Activated naive CD4-positive, alpha-beta T cell treated with anti-CD3 and anti-CD28 coated beads for 36 hours (primary cell): ENCODE data around the gene GRIK1. TPM values are rescaled to one million over a fixed set of nuclear protein-coding genes. Genes with fewer than 3 reads are reported as not detected.

Experiments used
- CTCF ChIA-PET: fragments of 350-600 bp; sonication (Branson Sonifier 250); formaldehyde crosslinking; loops from one replicate; lab custom pipeline; 2021; ENCODE audit warnings: antibody characterized with exemption; lab: Charles Lee
- DNase-seq: peaks from one replicate; pipeline ENCODE4 v3.0.0-alpha.2; 2020
- H3K27ac Mint-ChIP-seq: one replicate; pipeline ENCODE4 v1.8.0; 2021; ENCODE audit warnings: mild to moderate bottlenecking, mixed read lengths
- H3K27me3 Mint-ChIP-seq: one replicate; pipeline ENCODE4 v1.8.0; 2021; ENCODE audit warnings: low read depth, mixed read lengths
- H3K36me3 Mint-ChIP-seq: one replicate; pipeline ENCODE4 v1.8.0; 2021; ENCODE audit warnings: low read depth, mixed read lengths
- H3K4me1 Mint-ChIP-seq: one replicate; pipeline ENCODE4 v1.8.0; 2021; ENCODE audit warnings: low read depth, mixed read lengths
- H3K4me3 Mint-ChIP-seq: one replicate; pipeline ENCODE4 v1.8.0; 2021; ENCODE audit warnings: mild to moderate bottlenecking, moderate library complexity, mixed read lengths
- H3K9me3 Mint-ChIP-seq: one replicate; pipeline ENCODE4 v1.8.0; 2021; ENCODE audit warnings: mixed read lengths
- intact Hi-C: fragments of 100-400 bp; cut with micrococcal nuclease; formaldehyde crosslinking; loops from one replicate; pipeline ENCODE4 v1.15.1; 2023
- total RNA-seq, 2 experiments: library from RNA; stranded (reverse); gene quantifications; one replicate each; pipeline ENCODE4 v1.2.3, GENCODE V29; 2021

GRIK1 gene
- total RNA-seq, 2 experiments from 2014 or later, result not detected

GRCh38 chr21:29550205-29550604 lies 389.6 kb downstream of the GRIK1 start:
- intact Hi-C loops, result no loop called here
- H3K9me3 Mint-ChIP-seq, result no peaks in the 10 kb centered on the region
- no peaks in the 10 kb centered on the region for H3K4me1 Mint-ChIP-seq
- no peak overlapping the region for H3K4me3 Mint-ChIP-seq
- CTCF ChIA-PET, result interaction anchor here (1.3 kb wide), 1 partner anchor 9 kb away, joined by 3 read pairs; no protein-coding TSS in a partner anchor
- DNase-seq, result no peak
- peaks cover 2% of the 10 kb centered on the region for H3K36me3 Mint-ChIP-seq
- no peaks in the 10 kb centered on the region for H3K27me3 Mint-ChIP-seq
- H3K27ac Mint-ChIP-seq, result no peak overlapping the region

GRCh38 chr21:29549614-29550013 lies 390.2 kb downstream of the GRIK1 start:
- Mint-ChIP-seq H3K9me3 (no peaks in the 10 kb centered on the region), H3K4me1 (no peaks in the 10 kb centered on the region), H3K27ac (no peak overlapping the region), H3K36me3 (peaks cover 2% of the 10 kb centered on the region), H3K4me3 (no peak overlapping the region), H3K27me3 (no peaks in the 10 kb centered on the region)
- intact Hi-C loops, result no loop called here
- DNase-seq, result no peak
- CTCF ChIA-PET, result interaction anchor here (1.3 kb wide), 1 partner anchor 10 kb away, joined by 3 read pairs; no protein-coding TSS in a partner anchor

- Mint-ChIP-seq H3K4me1 (no peaks in the 10 kb centered on the region), H3K9me3 (no peaks in the 10 kb centered on the region), H3K36me3 (peaks cover 2% of the 10 kb centered on the region), H3K27me3 (no peaks in the 10 kb centered on the region), H3K4me3 (no peak overlapping the region), H3K27ac (no peak overlapping the region)
- CTCF ChIA-PET, result no interaction called here
- intact Hi-C loops, result no loop called here
- DNase-seq, result no peak
Measured at GRCh38 chr21:29547998-29548397, 391.8 kb downstream of the GRIK1 start.

GRCh38 chr21:29546071-29546470 lies 393.7 kb downstream of the GRIK1 start:
- Mint-ChIP-seq H3K9me3 (no peaks in the 10 kb centered on the region), H3K4me1 (no peaks in the 10 kb centered on the region), H3K4me3 (no peak overlapping the region), H3K36me3 (peaks cover 2% of the 10 kb centered on the region), H3K27ac (no peak overlapping the region), H3K27me3 (no peaks in the 10 kb centered on the region)
- CTCF ChIA-PET, result interaction anchor here (0.7 kb wide), 1 partner anchor 20 kb away, joined by 3 read pairs; no protein-coding TSS in a partner anchor
- intact Hi-C loops, result no loop called here
- DNase-seq, result no peak

- Mint-ChIP-seq H3K9me3 (peaks cover 7% of the 10 kb centered on the region), H3K4me1 (no peaks in the 10 kb centered on the region), H3K27me3 (no peaks in the 10 kb centered on the region), H3K36me3 (peaks cover 4% of the 10 kb centered on the region), H3K4me3 (no peak overlapping the region), H3K27ac (no peak overlapping the region)
- DNase-seq, result no peak
- intact Hi-C loops, result no loop called here
- CTCF ChIA-PET, result interaction anchor here (0.6 kb wide), 1 partner anchor 64 kb away, joined by 3 read pairs; no protein-coding TSS in a partner anchor
Measured at GRCh38 chr21:29540289-29540688, 399.5 kb downstream of the GRIK1 start.

- peaks cover 7% of the 10 kb centered on the region for H3K9me3 Mint-ChIP-seq
- H3K36me3 Mint-ChIP-seq, result peaks cover 7% of the 10 kb centered on the region
- H3K27ac Mint-ChIP-seq, result no peak overlapping the region
- no peak for DNase-seq
- intact Hi-C loops, result no loop called here
- no peaks in the 10 kb centered on the region for H3K4me1 Mint-ChIP-seq
- no peaks in the 10 kb centered on the region for H3K27me3 Mint-ChIP-seq
- CTCF ChIA-PET, result no interaction called here
- H3K4me3 Mint-ChIP-seq, result no peak overlapping the region
Measured at GRCh38 chr21:29538115-29538514, 401.7 kb downstream of the GRIK1 start.

- H3K4me1 Mint-ChIP-seq, result peaks cover 2% of the 10 kb centered on the region
- no peak overlapping the region for H3K27ac Mint-ChIP-seq
- CTCF ChIA-PET, result no interaction called here
- H3K9me3 Mint-ChIP-seq, result peaks cover 7% of the 10 kb centered on the region
- no peak overlapping the region for H3K4me3 Mint-ChIP-seq
- intact Hi-C loops, result no loop called here
- no peaks in the 10 kb centered on the region for H3K27me3 Mint-ChIP-seq
- no peak for DNase-seq
- H3K36me3 Mint-ChIP-seq, result peaks cover 14% of the 10 kb centered on the region
Measured at GRCh38 chr21:29534448-29534847, 405.3 kb downstream of the GRIK1 start.

DNA sequence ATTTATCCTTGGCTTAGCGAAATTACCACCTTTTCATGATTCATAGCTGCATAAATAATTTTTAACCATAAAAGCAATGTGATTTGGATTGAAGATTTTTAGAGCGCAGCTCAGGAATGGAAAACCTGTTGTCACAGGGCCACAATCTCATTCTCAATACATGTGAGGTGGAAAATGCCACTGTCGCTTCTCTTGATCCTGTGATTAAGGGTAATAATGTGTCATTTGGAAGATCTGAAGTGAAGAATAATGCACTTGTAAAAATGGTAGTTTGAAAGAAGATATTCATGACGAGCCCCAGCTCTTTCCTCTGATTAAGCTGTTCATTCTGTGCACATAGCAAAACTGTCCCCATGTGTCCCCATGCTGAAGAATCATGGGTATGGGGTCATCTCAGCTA lies 410.7 kb downstream of the GRIK1 start:
- Mint-ChIP-seq H3K4me3 (no peak overlapping the region), H3K27ac (no peak overlapping the region), H3K27me3 (no peaks in the 10 kb centered on the region), H3K9me3 (peaks cover 20% of the 10 kb centered on the region), H3K4me1 (peaks cover 2% of the 10 kb centered on the region), H3K36me3 (peaks cover 23% of the 10 kb centered on the region)
- intact Hi-C loops, result no loop called here
- CTCF ChIA-PET, result no interaction called here
- DNase-seq, result no peak

- Mint-ChIP-seq H3K9me3 (peaks cover 22% of the 10 kb centered on the region), H3K27me3 (no peaks in the 10 kb centered on the region), H3K4me3 (no peak overlapping the region), H3K4me1 (peaks cover 2% of the 10 kb centered on the region), H3K36me3 (peaks cover 23% of the 10 kb centered on the region), H3K27ac (no peak overlapping the region)
- intact Hi-C loops, result no loop called here
- no peak for DNase-seq
- CTCF ChIA-PET, result no interaction called here
Measured at GRCh38 chr21:29526545-29526944, 413.3 kb downstream of the GRIK1 start.

DNA sequence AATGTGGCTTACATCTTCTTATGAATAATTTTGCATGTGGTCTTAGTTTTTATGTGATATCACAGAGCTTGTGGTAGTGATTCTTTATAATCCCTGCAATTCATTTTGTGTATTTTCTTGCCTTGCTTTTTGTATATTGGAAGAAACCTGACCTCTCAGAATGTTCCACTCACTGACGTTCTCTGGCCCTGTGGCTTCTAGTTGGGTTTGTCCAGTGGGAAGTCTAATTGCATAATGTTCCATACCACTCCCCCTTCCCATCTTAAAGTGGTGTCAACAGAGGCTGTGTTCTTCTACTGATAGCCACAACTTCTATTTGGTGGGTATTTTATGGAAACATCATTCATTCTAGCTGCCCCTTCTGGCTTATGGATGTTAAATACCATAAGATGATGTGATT lies 415.7 kb downstream of the GRIK1 start:
- CTCF ChIA-PET, result no interaction called here
- H3K4me1 Mint-ChIP-seq, result no peaks in the 10 kb centered on the region
- intact Hi-C loops, result no loop called here
- no peak for DNase-seq
- H3K27me3 Mint-ChIP-seq, result no peaks in the 10 kb centered on the region
- H3K4me3 Mint-ChIP-seq, result no peak overlapping the region
- H3K9me3 Mint-ChIP-seq, result peaks cover 22% of the 10 kb centered on the region
- H3K27ac Mint-ChIP-seq, result no peak overlapping the region
- H3K36me3 Mint-ChIP-seq, result peaks cover 21% of the 10 kb centered on the region

GRCh38 chr21:29523646-29524045 lies 416.1 kb downstream of the GRIK1 start:
- CTCF ChIA-PET, result no interaction called here
- no peak for DNase-seq
- Mint-ChIP-seq H3K27me3 (no peaks in the 10 kb centered on the region), H3K4me1 (no peaks in the 10 kb centered on the region), H3K36me3 (peaks cover 21% of the 10 kb centered on the region), H3K27ac (no peak overlapping the region), H3K9me3 (peaks cover 22% of the 10 kb centered on the region), H3K4me3 (no peak overlapping the region)
- intact Hi-C loops, result no loop called here

DNA sequence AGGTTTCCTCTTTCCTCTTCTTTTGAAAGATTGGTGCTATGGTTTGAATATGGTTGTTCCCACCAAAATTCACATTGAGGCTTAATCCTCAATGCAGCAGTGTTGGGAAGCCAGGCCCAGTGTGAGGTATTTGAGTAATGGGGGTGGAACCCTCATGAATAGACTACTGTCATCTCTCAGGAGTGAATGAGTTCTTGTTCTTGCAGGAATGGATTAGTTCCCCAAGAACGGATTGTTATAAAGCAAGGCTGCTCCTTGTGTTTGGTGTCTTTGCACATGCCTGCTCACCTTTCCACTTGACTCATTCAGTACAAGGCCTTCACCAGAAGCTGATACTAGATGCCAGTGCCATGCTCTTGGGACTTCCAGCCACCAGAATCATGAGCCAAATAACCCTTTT lies 417.9 kb downstream of the GRIK1 start:
- intact Hi-C loops, result no loop called here
- Mint-ChIP-seq H3K9me3 (peaks cover 17% of the 10 kb centered on the region), H3K27ac (no peak overlapping the region), H3K27me3 (no peaks in the 10 kb centered on the region), H3K4me1 (no peaks in the 10 kb centered on the region), H3K4me3 (no peak overlapping the region), H3K36me3 (peaks cover 17% of the 10 kb centered on the region)
- DNase-seq, result no peak
- CTCF ChIA-PET, result interaction anchor here (0.6 to 0.7 kb wide), 2 partner anchors 673 to 1620 kb away, joined by 3 read pairs; no protein-coding TSS in a partner anchor

GRCh38 chr21:29520171-29520570 lies 419.6 kb downstream of the GRIK1 start:
- Mint-ChIP-seq H3K4me1 (no peaks in the 10 kb centered on the region), H3K27ac (no peak overlapping the region), H3K27me3 (no peaks in the 10 kb centered on the region), H3K9me3 (peaks cover 3% of the 10 kb centered on the region), H3K4me3 (no peak overlapping the region), H3K36me3 (peaks cover 9% of the 10 kb centered on the region)
- CTCF ChIA-PET, result interaction anchor here (0.7 kb wide), 1 partner anchor 144 kb away, joined by 4 read pairs; no protein-coding TSS in a partner anchor
- no peak for DNase-seq
- intact Hi-C loops, result no loop called here
